ENCODE data around the gene PI4K2A.

DNA sequence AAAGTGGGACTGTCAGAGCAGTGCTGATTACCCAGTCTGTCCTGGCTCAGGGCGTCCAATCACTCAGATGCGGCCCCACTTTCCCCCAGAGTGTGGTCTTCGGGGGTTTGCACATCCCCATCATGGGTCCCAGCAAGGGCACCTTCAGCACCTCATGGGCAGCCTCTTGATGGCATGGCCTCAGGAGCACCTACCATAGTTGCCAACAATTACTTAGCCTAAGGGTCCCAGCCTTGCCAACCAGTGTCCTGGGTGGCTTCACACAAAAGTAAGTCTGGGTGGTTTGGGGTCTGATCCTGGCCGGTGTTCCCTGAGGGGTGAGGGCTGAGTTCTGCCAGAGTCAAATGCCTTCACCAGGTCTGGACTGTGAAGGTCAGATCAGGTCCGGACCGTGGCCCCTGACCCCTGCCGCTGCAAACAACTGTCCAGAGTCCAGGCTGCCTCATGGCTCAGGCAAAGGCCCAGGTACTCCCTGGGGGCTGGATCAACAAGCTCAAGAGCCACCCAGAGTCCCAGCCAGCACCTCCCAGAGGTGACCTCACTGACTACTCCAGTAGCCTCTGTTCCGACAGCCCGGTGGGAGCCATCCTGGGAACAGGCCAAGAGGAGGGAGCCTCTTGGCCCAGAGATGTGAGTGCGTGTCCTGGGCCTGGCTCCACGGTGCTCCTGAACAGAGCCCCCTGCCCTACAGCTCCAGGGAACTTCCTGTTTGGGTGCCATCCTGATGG is 66.8 kb downstream of the PI4K2A start:
- TF ChIP-seq, protein P1, sequence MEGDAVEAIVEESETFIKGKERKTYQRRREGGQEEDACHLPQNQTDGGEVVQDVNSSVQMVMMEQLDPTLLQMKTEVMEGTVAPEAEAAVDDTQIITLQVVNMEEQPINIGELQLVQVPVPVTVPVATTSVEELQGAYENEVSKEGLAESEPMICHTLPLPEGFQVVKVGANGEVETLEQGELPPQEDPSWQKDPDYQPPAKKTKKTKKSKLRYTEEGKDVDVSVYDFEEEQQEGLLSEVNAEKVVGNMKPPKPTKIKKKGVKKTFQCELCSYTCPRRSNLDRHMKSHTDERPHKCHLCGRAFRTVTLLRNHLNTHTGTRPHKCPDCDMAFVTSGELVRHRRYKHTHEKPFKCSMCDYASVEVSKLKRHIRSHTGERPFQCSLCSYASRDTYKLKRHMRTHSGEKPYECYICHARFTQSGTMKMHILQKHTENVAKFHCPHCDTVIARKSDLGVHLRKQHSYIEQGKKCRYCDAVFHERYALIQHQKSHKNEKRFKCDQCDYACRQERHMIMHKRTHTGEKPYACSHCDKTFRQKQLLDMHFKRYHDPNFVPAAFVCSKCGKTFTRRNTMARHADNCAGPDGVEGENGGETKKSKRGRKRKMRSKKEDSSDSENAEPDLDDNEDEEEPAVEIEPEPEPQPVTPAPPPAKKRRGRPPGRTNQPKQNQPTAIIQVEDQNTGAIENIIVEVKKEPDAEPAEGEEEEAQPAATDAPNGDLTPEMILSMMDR (IDR thresholded peaks at IDR 0.05), result no peak
- TF ChIP-seq POLR2A (IDR thresholded peaks at IDR 0.05), result no peak

Data from breast epithelium (tissue), 3 donors.